IMR-90 (cell line): Measurements from ENCODE around the gene KLHL20. TPM values are rescaled to one million over a fixed set of nuclear protein-coding genes. Genes with fewer than 3 reads are reported as not detected.

ENCODE experiments used
- ATAC-seq: fragments of 200-7000 bp; cut with Tn5 transposase; 2 replicates; pipeline ENCODE4 v1.9.1; 2020; ENCODE audit warnings: low read depth, mild to moderate bottlenecking, moderate library complexity
- BruUV-seq: library from RNA; stranded (reverse); fragments of 400-500 nt; replicated peaks from 2 replicates; lab custom pipeline; 2021; lab: Mats Ljungman, UMichigan
- CTCF ChIA-PET: fragments of 300-600 bp; formaldehyde crosslinking; extraction: SDS; loops from one replicate; lab custom pipeline; 2021; ENCODE audit warnings: antibody characterized with exemption; lab: Yijun Ruan, JAX
- POLR2A ChIA-PET: fragments of 300-600 bp; sonication (Branson Sonifier 250); formaldehyde crosslinking; loops from one replicate; lab custom pipeline; 2022; ENCODE audit warnings: antibody characterized with exemption; ENCODE audit not compliant: unreplicated experiment; lab: Charles Lee
- DNase-seq: peaks from one replicate; pipeline ENCODE4 v3.0.0; 2013
- H2AFZ ChIP-seq: replicated peaks from 2 replicates; pipeline ENCODE3; 2013; ENCODE audit warnings: low read length, mild to moderate bottlenecking; ENCODE audit not compliant: poor library complexity
- H2AK5ac ChIP-seq: 2 replicates; pipeline ENCODE4 v1.6.1; 2013; ENCODE audit warnings: low read depth, low read length, inconsistent platforms
- H2AK9ac ChIP-seq: replicated peaks from 2 replicates; pipeline ENCODE3; 2013; ENCODE audit warnings: mild to moderate bottlenecking, low read depth, low read length, moderate library complexity; ENCODE audit not compliant: poor library complexity
- H2BK120ac ChIP-seq: 2 replicates; pipeline ENCODE4 v1.6.1; 2013; ENCODE audit warnings: low read depth, low read length, inconsistent platforms
- H2BK15ac ChIP-seq: 3 replicates; pipeline ENCODE4 v1.6.1; 2013; ENCODE audit warnings: low read depth, low read length, inconsistent platforms
- H2BK20ac ChIP-seq: 2 replicates; pipeline ENCODE4 v1.6.1; 2013; ENCODE audit warnings: low read depth, mild to moderate bottlenecking, inconsistent platforms, low read length, moderate library complexity
- H2BK5ac ChIP-seq: 2 replicates; pipeline ENCODE4 v1.6.1; 2013; ENCODE audit warnings: mild to moderate bottlenecking, low read depth, low read length, inconsistent platforms; ENCODE audit not compliant: poor library complexity, severe bottlenecking
- H3K14ac ChIP-seq: replicated peaks from 2 replicates; pipeline ENCODE4 v1.6.1; 2013; ENCODE audit warnings: low read depth, low read length, inconsistent platforms
- H3K18ac ChIP-seq: 2 replicates; pipeline ENCODE4 v1.6.1; 2013; ENCODE audit warnings: low read depth, low read length, control low read depth
- H3K23ac ChIP-seq: 2 replicates; pipeline ENCODE4 v1.6.1; 2013; ENCODE audit warnings: low read depth, low read length, inconsistent platforms
- H3K27ac ChIP-seq: 2 replicates; pipeline ENCODE4 v1.5.1; 2013; ENCODE audit warnings: mild to moderate bottlenecking, control low read depth, low read length; ENCODE audit not compliant: insufficient read depth
- H3K27me3 ChIP-seq: 2 replicates; pipeline ENCODE4 v1.6.1; 2013; ENCODE audit warnings: low read length; ENCODE audit not compliant: control insufficient read depth, insufficient read depth
- H3K36me3 ChIP-seq: 2 replicates; pipeline ENCODE4 v1.6.1; 2013; ENCODE audit warnings: low read length, mixed read lengths; ENCODE audit not compliant: control insufficient read depth, insufficient read depth
- H3K4ac ChIP-seq: 2 replicates; pipeline ENCODE4 v1.6.1; 2013; ENCODE audit warnings: low read depth, low read length, inconsistent platforms
- H3K4me1 ChIP-seq: 2 replicates; pipeline ENCODE4 v1.6.1; 2013; ENCODE audit warnings: low read length, mixed read lengths; ENCODE audit not compliant: control insufficient read depth, insufficient read depth
- H3K4me2 ChIP-seq: 2 replicates; pipeline ENCODE4 v1.6.1; 2013; ENCODE audit warnings: low read depth, mild to moderate bottlenecking, control low read depth, low read length, moderate library complexity
- H3K4me3 ChIP-seq: 2 replicates; pipeline ENCODE4 v1.5.1; 2013; ENCODE audit warnings: low read depth, mild to moderate bottlenecking, control low read depth, low read length, moderate library complexity; ENCODE audit not compliant: insufficient read depth
- H3K56ac ChIP-seq: 2 replicates; pipeline ENCODE4 v1.6.1; 2013; ENCODE audit warnings: low read length, inconsistent platforms; ENCODE audit not compliant: insufficient read depth; ENCODE audit errors: extremely low read depth
- H3K79me1 ChIP-seq, 2 experiments: 2 replicates each; pipeline ENCODE4 v1.6.1; 2013; ENCODE audit warnings: low read length in 2 of 2, inconsistent platforms in 1 of 2, low read depth in 1 of 2
- H3K9ac ChIP-seq: 2 replicates; pipeline ENCODE4 v1.6.1; 2013; ENCODE audit warnings: low read depth, low read length, control low read depth
- H3K9me1 ChIP-seq: 2 replicates; pipeline ENCODE4 v1.6.1; 2013; ENCODE audit warnings: low read length, inconsistent platforms; ENCODE audit not compliant: insufficient read depth
- H3K9me3 ChIP-seq: 2 replicates; pipeline ENCODE4 v1.6.1; 2013; ENCODE audit warnings: low read length; ENCODE audit not compliant: control insufficient read depth, insufficient read depth
- H4K20me1 ChIP-seq: 2 replicates; pipeline ENCODE4 v1.6.1; 2013; ENCODE audit warnings: low read length, inconsistent platforms; ENCODE audit not compliant: insufficient read depth
- H4K5ac ChIP-seq: 2 replicates; pipeline ENCODE4 v1.6.1; 2013; ENCODE audit warnings: mild to moderate bottlenecking, low read depth, low read length, control low read depth
- H4K8ac ChIP-seq, 2 experiments: 2 replicates each; pipeline ENCODE4 v1.6.1; 2013; ENCODE audit warnings: low read depth in 2 of 2, low read length in 2 of 2, control low read depth in 1 of 2, inconsistent platforms in 1 of 2
- H4K91ac ChIP-seq: 2 replicates; pipeline ENCODE4 v1.6.1; 2013; ENCODE audit warnings: low read depth, low read length, inconsistent platforms; ENCODE audit not compliant: insufficient read depth
- BHLHE40 ChIP-seq: fragments of 150-350 bp; IDR thresholded peaks from 2 replicates; pipeline ENCODE4 v1.6.1; 2016; ENCODE audit warnings: mild to moderate bottlenecking, low read depth, low read length
- CEBPB ChIP-seq: IDR thresholded peaks from 2 replicates; pipeline ENCODE4 v1.6.1; 2012; ENCODE audit warnings: low read depth, low read length, improper control_type of control experiment
- CHD1 ChIP-seq: IDR thresholded peaks from 2 replicates; pipeline ENCODE4 v1.6.1; 2012; ENCODE audit warnings: low read depth, low read length, improper control_type of control experiment
- FOS ChIP-seq: fragments of 150-350 bp; IDR thresholded peaks from 2 replicates; pipeline ENCODE4 v1.6.1; 2016; ENCODE audit warnings: low read depth, low read length
- MAFK ChIP-seq: IDR thresholded peaks from 2 replicates; pipeline ENCODE4 v1.6.1; 2012; ENCODE audit warnings: low read depth, low read length, improper control_type of control experiment
- MAZ ChIP-seq: IDR thresholded peaks from 2 replicates; pipeline ENCODE4 v1.6.1; 2012; ENCODE audit warnings: low read depth, mild to moderate bottlenecking, low read length, improper control_type of control experiment, moderate library complexity, borderline replicate concordance
- MXI1 ChIP-seq: IDR thresholded peaks from 2 replicates; pipeline ENCODE4 v1.6.1; 2012; ENCODE audit warnings: low read depth, mild to moderate bottlenecking, low read length, moderate library complexity, borderline replicate concordance
- NFE2L2 ChIP-seq: fragments of 150-350 bp; IDR thresholded peaks from 2 replicates; pipeline ENCODE4 v1.6.1; 2016; ENCODE audit warnings: low read depth, mild to moderate bottlenecking, low read length
- POLR2A ChIP-seq: IDR thresholded peaks from 2 replicates; pipeline ENCODE4 v1.6.1; 2012; ENCODE audit warnings: mild to moderate bottlenecking, low read depth, low read length
- RAD21 ChIP-seq: IDR thresholded peaks from 2 replicates; pipeline ENCODE4 v1.6.1; 2012; ENCODE audit warnings: low read length, improper control_type of control experiment
- RCOR1 ChIP-seq: IDR thresholded peaks from 2 replicates; pipeline ENCODE4 v1.6.1; 2012; ENCODE audit warnings: mild to moderate bottlenecking, low read length, improper control_type of control experiment; ENCODE audit not compliant: insufficient replicate concordance
- RFX5 ChIP-seq: IDR thresholded peaks from 2 replicates; pipeline ENCODE4 v1.8.0; 2012; ENCODE audit warnings: low read depth, mild to moderate bottlenecking, low read length, moderate library complexity
- SMC3 ChIP-seq: fragments of 150-350 bp; IDR thresholded peaks from 2 replicates; pipeline ENCODE4 v1.6.1; 2016; ENCODE audit warnings: low read depth, mild to moderate bottlenecking, antibody characterized with exemption, low read length, moderate library complexity
- WGBS, 2 experiments: methylation state at CpG; one replicate each; pipeline versions ENCODE4 v1.1.5 to v1.1.7; 2013; ENCODE audit warnings: missing lambda C conversion rate in 2 of 2; ENCODE audit not compliant: insufficient read length in 1 of 2; ENCODE audit errors: extremely low coverage in 2 of 2; 5-methylcytosine and 5-hydroxymethylcytosine counted together
- dilution Hi-C: fragments of 300-500 bp; cut with HindIII; formaldehyde crosslinking; loops from one replicate; pipeline ENCODE4 v1.14.3; 2018; ENCODE audit warnings: low sequenced_read_pairs; ENCODE audit not compliant: unreplicated experiment
- in situ Hi-C: fragments of 300-500 bp; cut with MboI; formaldehyde crosslinking; loops from 3 replicates; pipeline ENCODE4 v1.14.3; 2019; ENCODE audit warnings: low sequenced_read_pairs, inconsistent platforms, mixed read lengths
- intact Hi-C: fragments of 100-400 bp; cut with micrococcal nuclease; formaldehyde crosslinking; loops from 2 replicates; pipeline ENCODE4 v1.10.0; 2022
- polyA plus RNA-seq, 3 experiments: library from polyadenylated mRNA; depleted of rRNA; stranded (reverse); fragments of >200 nt; gene quantifications; 2 replicates each; pipeline ENCODE4 v1.2.3, GENCODE V29; 2012; ENCODE audit warnings: low replicate concordance in 1 of 3
- total RNA-seq: library from RNA; depleted of rRNA; stranded (reverse); fragments of >200 nt; gene quantifications from 2 replicates; pipeline ENCODE4 v1.2.3, GENCODE V29; 2012
- TF ChIP-seq, protein P1 (sequence below): fragments of 150-350 bp; IDR thresholded peaks from 2 replicates; pipeline ENCODE4 v1.6.1; 2016; ENCODE audit warnings: low read depth, mild to moderate bottlenecking, low read length, moderate library complexity, borderline replicate concordance
- TF ChIP-seq, protein P2 (sequence below): conservative IDR thresholded peaks from 2 replicates; pipeline ENCODE4 v1.5.1; 2012; ENCODE audit warnings: mild to moderate bottlenecking, low read depth, low read length, improper control_type of control experiment

Gene KLHL20
- total and polyA plus RNA-seq, 2 of the 4 experiments (the other 2 are of a cell fraction), result 13.5 to 23.3 TPM

DNA sequence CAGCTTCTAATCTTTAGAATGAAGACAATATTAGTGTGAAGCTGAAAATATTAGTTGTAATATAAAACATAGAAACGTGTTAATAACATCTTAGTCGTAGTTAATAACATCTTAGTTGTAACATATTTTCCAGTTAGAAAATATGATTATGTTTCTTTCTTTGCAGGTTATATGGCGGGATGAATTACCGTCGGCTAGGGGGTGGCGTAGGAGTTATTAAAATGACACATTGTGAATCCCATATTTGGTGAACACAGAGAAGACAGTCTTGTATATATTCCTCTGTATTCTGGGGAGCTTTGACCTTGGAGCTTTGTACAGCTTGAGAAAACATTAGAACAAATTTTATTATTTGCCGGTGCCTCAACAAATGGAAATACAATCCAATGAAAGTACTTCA is 70.2 kb downstream of the KLHL20 start:
- in situ Hi-C loops, result no loop called here
- H4K20me1 ChIP-seq, result no peaks in the 10 kb centered on the region
- H3K4me1 ChIP-seq, result no peaks in the 10 kb centered on the region
- H4K91ac ChIP-seq, result no peak overlapping the region
- dilution Hi-C loops, result no loop called here
- WGBS, 2 experiments, result no CpG with 5 or more reads among the region's 7 CpGs
- no peak overlapping the region for H3K27ac ChIP-seq
- CTCF ChIA-PET, result no interaction called here
- no peak for ATAC-seq
- no peak overlapping the region for H2AK9ac ChIP-seq
- no peak overlapping the region for H3K18ac ChIP-seq
- H3K27me3 ChIP-seq, result no peaks in the 10 kb centered on the region
- H3K4me3 ChIP-seq, result no peak overlapping the region
- H2AFZ ChIP-seq, result no peak overlapping the region
- no peaks in the 10 kb centered on the region for H3K9me3 ChIP-seq
- H3K4ac ChIP-seq, result no peak overlapping the region
- no peak overlapping the region for H3K56ac ChIP-seq
- H3K9me1 ChIP-seq, result 0 out of 2 replicates have a peak, but pooled peaks cover under 1% of the 10 kb centered on the region
- TF ChIP-seq, protein P1, sequence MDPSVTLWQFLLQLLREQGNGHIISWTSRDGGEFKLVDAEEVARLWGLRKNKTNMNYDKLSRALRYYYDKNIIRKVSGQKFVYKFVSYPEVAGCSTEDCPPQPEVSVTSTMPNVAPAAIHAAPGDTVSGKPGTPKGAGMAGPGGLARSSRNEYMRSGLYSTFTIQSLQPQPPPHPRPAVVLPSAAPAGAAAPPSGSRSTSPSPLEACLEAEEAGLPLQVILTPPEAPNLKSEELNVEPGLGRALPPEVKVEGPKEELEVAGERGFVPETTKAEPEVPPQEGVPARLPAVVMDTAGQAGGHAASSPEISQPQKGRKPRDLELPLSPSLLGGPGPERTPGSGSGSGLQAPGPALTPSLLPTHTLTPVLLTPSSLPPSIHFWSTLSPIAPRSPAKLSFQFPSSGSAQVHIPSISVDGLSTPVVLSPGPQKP, result no peak
- TF ChIP-seq CHD1, result no peak
- no peak for TF ChIP-seq NFE2L2
- TF ChIP-seq SMC3, result no peak
- TF ChIP-seq RAD21, result no peak
- TF ChIP-seq FOS, result no peak
- no peak for TF ChIP-seq BHLHE40
- TF ChIP-seq, protein P2, sequence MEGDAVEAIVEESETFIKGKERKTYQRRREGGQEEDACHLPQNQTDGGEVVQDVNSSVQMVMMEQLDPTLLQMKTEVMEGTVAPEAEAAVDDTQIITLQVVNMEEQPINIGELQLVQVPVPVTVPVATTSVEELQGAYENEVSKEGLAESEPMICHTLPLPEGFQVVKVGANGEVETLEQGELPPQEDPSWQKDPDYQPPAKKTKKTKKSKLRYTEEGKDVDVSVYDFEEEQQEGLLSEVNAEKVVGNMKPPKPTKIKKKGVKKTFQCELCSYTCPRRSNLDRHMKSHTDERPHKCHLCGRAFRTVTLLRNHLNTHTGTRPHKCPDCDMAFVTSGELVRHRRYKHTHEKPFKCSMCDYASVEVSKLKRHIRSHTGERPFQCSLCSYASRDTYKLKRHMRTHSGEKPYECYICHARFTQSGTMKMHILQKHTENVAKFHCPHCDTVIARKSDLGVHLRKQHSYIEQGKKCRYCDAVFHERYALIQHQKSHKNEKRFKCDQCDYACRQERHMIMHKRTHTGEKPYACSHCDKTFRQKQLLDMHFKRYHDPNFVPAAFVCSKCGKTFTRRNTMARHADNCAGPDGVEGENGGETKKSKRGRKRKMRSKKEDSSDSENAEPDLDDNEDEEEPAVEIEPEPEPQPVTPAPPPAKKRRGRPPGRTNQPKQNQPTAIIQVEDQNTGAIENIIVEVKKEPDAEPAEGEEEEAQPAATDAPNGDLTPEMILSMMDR, result no peak
- no peak for TF ChIP-seq MAZ
- no peak for TF ChIP-seq MXI1
- no peak for TF ChIP-seq RCOR1
- TF ChIP-seq MAFK, result no peak
- TF ChIP-seq POLR2A, result no peak
- TF ChIP-seq RFX5, result no peak
- TF ChIP-seq CEBPB, result no peak
- H2AK5ac ChIP-seq, result no peak overlapping the region
- no TSS peak for BruUV-seq
- DNase-seq, result no peak
- peaks cover 24% of the 10 kb centered on the region for H3K36me3 ChIP-seq
- no peak overlapping the region for H2BK20ac ChIP-seq
- no peak overlapping the region for H2BK120ac ChIP-seq
- intact Hi-C loops, result no loop called here
- no peak overlapping the region for H4K5ac ChIP-seq
- no peak overlapping the region for H4K8ac ChIP-seq
- no peak overlapping the region for H3K9ac ChIP-seq
- no peak overlapping the region for H2BK5ac ChIP-seq
- H3K14ac ChIP-seq, result no peak overlapping the region
- no peak overlapping the region for H3K23ac ChIP-seq
- no peaks in the 10 kb centered on the region; a peak in 1 of 4 replicates for H3K79me1 ChIP-seq
- H2BK15ac ChIP-seq, result no peak overlapping the region
- H3K4me2 ChIP-seq, result no peak overlapping the region
- POLR2A ChIA-PET, result no interaction called here
